SJSA1 (cell line): ENCODE measurements around the gene GPRC5C. TPM values are rescaled to one million over a fixed set of nuclear protein-coding genes. Genes with fewer than 3 reads are reported as not detected.

Experiments
- DNase-seq, 2 experiments: peaks; one replicate each; pipeline ENCODE4 v3.0.0-alpha.2; 2015 to 2020; ENCODE audit warnings: low spot score in 2 of 2, low read depth in 1 of 2
- H3K27ac ChIP-seq: fragments of 250-450 bp; sonication (Bioruptor Pico); 2 replicates; pipeline ENCODE4 v1.5.1; 2020; ENCODE audit warnings: mild to moderate bottlenecking, moderate library complexity
- H3K27me3 ChIP-seq: fragments of 250-450 bp; sonication (Bioruptor Pico); replicated peaks from 2 replicates; pipeline ENCODE4 v1.5.1; 2020; ENCODE audit warnings: mild to moderate bottlenecking, moderate library complexity
- H3K36me3 ChIP-seq: fragments of 250-450 bp; sonication (Bioruptor Pico); 2 replicates; pipeline ENCODE4 v1.5.1; 2020; ENCODE audit warnings: mild to moderate bottlenecking
- H3K4me1 ChIP-seq: fragments of 250-450 bp; sonication (Bioruptor Pico); replicated peaks from 2 replicates; pipeline ENCODE4 v1.6.1; 2021; ENCODE audit warnings: mild to moderate bottlenecking
- H3K4me3 ChIP-seq: fragments of 250-450 bp; sonication (Bioruptor Pico); 2 replicates; pipeline ENCODE4 v1.5.1; 2020; ENCODE audit warnings: mild to moderate bottlenecking
- H3K9me3 ChIP-seq: fragments of 250-450 bp; sonication (Bioruptor Pico); replicated peaks from 2 replicates; pipeline ENCODE4 v1.5.1; 2020; ENCODE audit warnings: mild to moderate bottlenecking
- total RNA-seq: library from RNA; depleted of rRNA; stranded (reverse); fragments of >200 nt; shearing (Covaris generic); gene quantifications from 2 replicates; pipeline ENCODE4 v1.2.3, GENCODE V29; 2014

GPRC5C gene
- total RNA-seq, 1 experiment from 2014 or later: 48.4 TPM

DNA sequence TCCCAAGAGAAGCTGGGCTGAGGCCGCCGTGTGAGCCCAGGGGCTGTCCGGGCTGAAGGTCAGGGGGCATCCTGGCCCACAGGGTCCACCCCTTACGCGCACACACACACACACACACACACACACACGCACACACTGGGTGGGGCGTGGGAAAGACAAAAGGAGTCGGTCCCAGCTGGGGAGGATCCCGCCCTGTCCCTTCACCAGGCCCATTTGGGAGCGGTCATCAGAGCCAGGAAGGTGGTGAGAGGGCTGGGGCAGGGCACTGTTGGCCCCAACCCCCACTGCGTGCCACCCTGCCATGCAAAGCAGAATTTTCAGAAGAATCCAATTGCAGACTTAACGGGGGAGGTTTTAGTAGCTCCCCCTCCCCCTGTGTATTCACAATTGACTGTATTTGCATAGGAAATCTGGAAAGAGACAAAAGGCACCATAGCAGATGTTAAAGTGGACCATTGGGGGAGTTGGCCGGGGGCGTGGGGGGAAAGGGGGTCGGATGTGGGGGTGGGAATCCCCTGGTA lies 23.2 kb downstream of the GPRC5C start:
- H3K36me3 ChIP-seq: no peaks in the 10 kb centered on the region
- H3K27ac ChIP-seq: no peak overlapping the region
- H3K4me3 ChIP-seq: no peak overlapping the region
- H3K4me1 ChIP-seq: peaks cover 35% of the 10 kb centered on the region
- no peaks in the 10 kb centered on the region for H3K9me3 ChIP-seq
- no peaks in the 10 kb centered on the region; the same call in 1 of the 2 replicates for H3K27me3 ChIP-seq
- DNase-seq: no peak

DNA sequence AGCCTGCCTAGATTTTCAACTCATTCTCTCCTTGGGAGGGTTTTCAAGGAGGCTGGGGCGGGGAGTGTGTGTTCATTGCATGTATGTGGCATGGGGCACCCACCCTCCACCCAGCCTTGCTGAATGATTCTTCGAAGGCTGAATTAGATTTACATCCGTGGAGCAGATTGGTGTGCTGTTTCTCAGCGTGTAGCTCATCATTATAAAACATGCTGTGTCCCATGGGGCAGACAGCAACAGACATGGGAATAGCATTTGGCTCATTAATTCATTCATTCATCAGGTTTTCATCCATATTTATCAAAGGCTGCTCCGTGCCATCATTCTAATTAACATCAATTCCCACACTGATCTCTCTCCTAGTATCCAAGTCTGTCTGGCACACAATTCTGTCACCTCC lies 23.9 kb downstream of the GPRC5C start:
- Histone ChIP-seq H3K4me1 (peaks cover 39% of the 10 kb centered on the region), H3K4me3 (no peak overlapping the region), H3K9me3 (no peaks in the 10 kb centered on the region), H3K36me3 (no peaks in the 10 kb centered on the region), H3K27ac (no peak overlapping the region), H3K27me3 (no peaks in the 10 kb centered on the region; the same call in 1 of the 2 replicates)
- DNase-seq: no peak

DNA sequence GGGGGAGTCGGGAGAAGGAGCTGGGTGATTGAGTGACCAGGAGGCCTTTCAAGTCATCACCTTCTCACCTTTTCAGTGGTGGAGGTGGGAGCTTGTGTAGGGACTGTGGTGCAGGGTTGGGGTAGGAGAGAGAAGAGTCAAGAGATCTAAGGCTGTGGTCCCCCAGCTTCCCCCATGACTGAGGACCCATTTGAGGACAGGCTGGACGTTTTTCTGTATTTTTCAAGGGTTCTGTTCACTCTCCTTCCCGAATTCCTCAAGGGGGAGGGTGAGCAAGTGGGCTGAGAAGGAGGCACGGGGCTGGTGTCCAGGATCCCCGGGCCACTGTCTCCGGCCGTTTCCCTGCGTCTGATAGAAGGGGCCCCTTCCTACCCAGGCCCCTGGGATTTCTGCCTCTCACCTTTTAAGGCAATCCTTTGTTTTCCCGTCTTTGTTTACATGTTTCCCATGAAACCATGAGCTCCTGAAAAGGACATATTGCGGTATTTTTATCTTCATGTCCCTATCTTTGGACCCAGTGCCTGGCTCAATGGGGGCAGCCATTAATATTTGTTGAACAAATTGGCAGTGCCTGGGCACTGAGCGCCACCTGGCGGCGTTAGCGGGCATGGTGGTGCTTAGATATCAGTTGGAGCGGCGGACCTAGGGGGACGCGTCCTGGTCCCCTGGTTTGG lies 25.4 kb downstream of the GPRC5C start:
- H3K27ac ChIP-seq: no peak overlapping the region
- no peak overlapping the region for H3K4me3 ChIP-seq
- H3K36me3 ChIP-seq: no peaks in the 10 kb centered on the region
- H3K27me3 ChIP-seq: no peaks in the 10 kb centered on the region; the same call in 1 of the 2 replicates
- no peaks in the 10 kb centered on the region for H3K9me3 ChIP-seq
- H3K4me1 ChIP-seq: peaks cover 39% of the 10 kb centered on the region
- peak; percentile 47 to 76 for DNase-seq

DNA sequence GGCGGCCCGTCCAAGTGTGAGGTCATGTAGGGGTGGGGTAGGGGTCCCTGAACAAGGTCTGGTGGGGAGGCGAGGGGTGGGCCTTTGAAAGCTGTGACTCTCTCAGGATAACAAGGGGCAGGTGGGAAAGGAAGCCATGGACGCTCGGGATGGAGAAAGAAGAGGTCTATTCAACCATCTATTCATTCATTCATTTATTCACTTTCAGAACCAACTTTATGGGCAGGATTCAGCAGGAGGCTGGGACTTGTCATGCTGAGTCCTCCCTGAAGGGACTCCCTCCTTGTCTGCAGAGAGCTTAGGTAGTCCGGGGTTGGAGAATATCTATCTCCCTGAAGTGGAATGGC lies 25.9 kb downstream of the GPRC5C start:
- peaks cover 39% of the 10 kb centered on the region for H3K4me1 ChIP-seq
- H3K27me3 ChIP-seq: no peaks in the 10 kb centered on the region; the same call in 1 of the 2 replicates
- no peak overlapping the region for H3K4me3 ChIP-seq
- H3K27ac ChIP-seq: no peak overlapping the region
- no peaks in the 10 kb centered on the region for H3K9me3 ChIP-seq
- no peaks in the 10 kb centered on the region for H3K36me3 ChIP-seq
- no peak for DNase-seq

DNA sequence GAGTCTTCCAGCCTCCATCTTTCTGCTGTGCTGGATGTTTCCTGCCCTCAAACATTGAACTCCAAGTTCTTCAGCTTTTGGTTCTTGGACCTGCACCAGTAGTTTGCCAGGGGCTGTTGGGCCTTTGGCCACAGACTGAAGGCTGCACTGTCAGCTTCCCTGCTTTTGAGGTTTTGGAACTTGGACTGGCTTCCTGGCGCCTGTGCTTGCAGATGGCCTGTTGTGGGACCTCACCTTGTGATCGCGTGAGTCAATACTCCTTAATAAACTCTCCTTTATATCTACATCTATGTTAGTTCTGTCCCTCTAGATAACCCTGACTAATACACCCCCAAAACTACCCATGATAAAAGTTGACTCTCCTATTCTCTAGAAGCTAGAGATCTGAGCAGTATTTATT lies 26.9 kb downstream of the GPRC5C start:
- DNase-seq: no peak
- no peak overlapping the region for H3K27ac ChIP-seq
- H3K9me3 ChIP-seq: no peaks in the 10 kb centered on the region
- no peaks in the 10 kb centered on the region; the same call in 1 of the 2 replicates for H3K27me3 ChIP-seq
- peaks cover 36% of the 10 kb centered on the region for H3K4me1 ChIP-seq
- no peak overlapping the region for H3K4me3 ChIP-seq
- no peaks in the 10 kb centered on the region for H3K36me3 ChIP-seq

DNA sequence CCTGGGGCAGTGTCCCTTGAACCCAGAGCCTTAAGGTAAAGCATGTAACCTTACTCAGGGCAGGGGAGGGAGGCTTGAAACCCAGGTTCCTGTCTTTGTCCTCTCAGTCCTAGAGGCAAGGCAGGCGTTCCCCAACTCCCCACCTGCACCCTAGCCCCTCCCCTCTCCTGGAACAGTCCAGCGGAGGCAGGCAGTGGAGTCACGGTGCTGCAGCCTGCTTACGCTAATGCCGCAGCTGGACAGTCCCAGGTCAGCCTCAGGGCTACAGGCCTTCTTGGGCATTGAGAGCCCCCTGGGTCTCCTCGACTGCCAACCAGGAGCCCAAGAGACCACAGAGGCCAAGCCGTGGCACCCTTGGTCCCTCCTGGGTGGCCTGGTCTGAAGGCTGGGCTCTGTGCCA lies 27.7 kb downstream of the GPRC5C start:
- DNase-seq: peak in 1 of 2 experiments; percentile 43
- Histone ChIP-seq H3K27ac (no peak overlapping the region), H3K27me3 (peaks cover under 1% of the 10 kb centered on the region; the same call in 1 of the 2 replicates), H3K4me3 (no peak overlapping the region), H3K9me3 (no peaks in the 10 kb centered on the region), H3K4me1 (peaks cover 30% of the 10 kb centered on the region), H3K36me3 (no peaks in the 10 kb centered on the region)

DNA sequence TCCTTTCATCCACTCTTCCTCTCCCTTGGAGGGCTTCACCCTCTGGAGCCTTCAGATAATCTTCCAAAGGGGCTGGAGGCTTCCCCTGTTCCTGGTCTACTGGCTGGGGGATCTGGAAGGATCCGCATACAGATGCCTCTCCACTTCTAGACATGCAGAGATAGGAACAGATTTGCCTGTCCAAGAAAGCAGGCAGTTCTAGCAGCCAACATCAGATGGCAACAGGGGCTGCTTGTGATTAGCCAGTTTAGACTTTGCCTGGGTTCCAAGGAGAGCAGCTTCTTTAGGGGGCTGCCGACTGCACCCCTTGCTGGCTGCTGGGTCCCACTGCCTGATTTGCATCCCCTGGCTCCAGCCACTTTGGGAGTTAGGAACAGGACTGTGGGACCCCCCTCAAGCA lies 28.4 kb downstream of the GPRC5C start:
- H3K4me3 ChIP-seq: no peak overlapping the region
- peaks cover 5% of the 10 kb centered on the region; the same call in 1 of the 2 replicates for H3K27me3 ChIP-seq
- no peak for DNase-seq
- no peak overlapping the region for H3K27ac ChIP-seq
- no peaks in the 10 kb centered on the region for H3K36me3 ChIP-seq
- H3K4me1 ChIP-seq: peaks cover 27% of the 10 kb centered on the region
- H3K9me3 ChIP-seq: no peaks in the 10 kb centered on the region

DNA sequence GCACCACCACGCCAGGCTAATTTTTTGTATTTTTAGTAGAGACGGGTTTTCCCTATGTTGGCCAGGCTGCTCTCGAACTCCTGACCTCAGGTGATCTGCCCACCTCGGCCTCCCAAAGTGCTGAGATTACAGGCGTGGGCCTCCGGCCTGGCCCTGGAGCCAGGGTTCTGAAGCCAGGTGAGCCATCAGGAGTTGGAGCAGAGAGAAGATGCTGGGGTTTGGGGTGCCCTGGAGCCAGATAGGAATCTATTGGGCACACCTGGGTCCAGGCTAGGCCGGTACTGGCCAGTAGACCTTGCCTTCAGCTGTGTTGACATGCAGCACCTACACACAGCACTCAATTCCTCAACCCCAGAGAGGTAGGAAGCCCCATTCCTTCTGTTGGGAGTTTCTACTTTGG lies 29.1 kb downstream of the GPRC5C start:
- H3K27me3 ChIP-seq: peaks cover 5% of the 10 kb centered on the region; the same call in 1 of the 2 replicates
- no peaks in the 10 kb centered on the region for H3K36me3 ChIP-seq
- DNase-seq: no peak
- H3K9me3 ChIP-seq: no peaks in the 10 kb centered on the region
- no peak overlapping the region for H3K4me3 ChIP-seq
- peaks cover 27% of the 10 kb centered on the region for H3K4me1 ChIP-seq
- no peak overlapping the region for H3K27ac ChIP-seq

DNA sequence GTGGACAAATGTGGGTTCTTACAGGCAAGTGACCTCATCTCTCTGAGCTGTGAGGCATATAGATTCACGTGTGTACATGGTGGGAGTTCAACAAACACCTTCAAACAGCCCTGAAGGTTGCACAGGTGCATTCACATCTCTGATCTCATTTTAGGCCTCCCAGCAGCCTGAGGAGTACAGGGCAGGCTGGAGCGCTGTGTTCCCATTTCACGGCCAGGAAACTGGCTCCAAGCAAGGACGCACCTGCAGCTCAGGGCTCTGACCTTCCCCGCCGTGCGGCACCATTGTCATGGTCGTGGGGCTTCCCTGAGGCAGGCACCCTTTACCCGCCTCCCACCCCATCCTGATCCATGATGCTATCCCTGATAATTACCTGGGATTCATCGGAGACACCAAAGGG lies 29.7 kb downstream of the GPRC5C start:
- Histone ChIP-seq H3K4me3 (no peak overlapping the region), H3K27ac (no peak overlapping the region), H3K4me1 (peaks cover 27% of the 10 kb centered on the region), H3K36me3 (no peaks in the 10 kb centered on the region), H3K9me3 (no peaks in the 10 kb centered on the region), H3K27me3 (peaks cover 5% of the 10 kb centered on the region; the same call in 1 of the 2 replicates)
- DNase-seq: no peak

DNA sequence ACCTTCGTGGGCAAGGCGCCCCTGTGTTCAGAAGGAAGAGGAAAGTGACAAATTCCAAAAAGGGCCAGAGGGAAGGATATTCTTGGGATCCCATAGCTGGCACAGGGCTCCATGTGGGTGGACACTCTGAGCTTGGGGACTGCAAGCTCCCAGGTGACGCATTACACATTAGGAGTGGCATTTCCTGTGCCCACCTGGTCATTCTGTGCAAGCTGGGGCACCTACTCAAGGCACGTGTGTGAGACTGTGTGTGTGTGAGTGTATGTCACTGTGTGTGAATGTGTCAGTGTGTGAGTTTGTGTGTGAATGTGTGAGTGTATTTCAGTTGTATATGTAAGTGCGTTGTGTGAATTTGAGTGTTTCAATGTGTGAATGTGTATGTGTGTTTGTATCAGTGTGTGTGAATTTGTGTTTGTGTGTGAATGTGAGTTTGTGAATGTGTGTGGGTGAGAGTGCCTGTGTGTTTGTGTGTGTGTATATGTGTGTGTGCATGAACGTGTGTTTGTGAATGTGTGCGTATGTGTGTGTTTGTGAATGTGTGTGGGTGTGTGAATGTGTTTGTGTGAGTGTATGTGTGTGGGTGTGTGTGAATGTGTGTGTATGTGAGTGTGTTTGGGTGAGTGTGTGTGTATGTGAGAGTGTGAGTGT lies 33.0 kb downstream of the GPRC5C start:
- Histone ChIP-seq H3K9me3 (no peaks in the 10 kb centered on the region), H3K36me3 (no peaks in the 10 kb centered on the region), H3K4me3 (no peak overlapping the region), H3K27ac (no peak overlapping the region), H3K4me1 (peaks cover 9% of the 10 kb centered on the region), H3K27me3 (0 out of 2 replicates have a peak, but pooled peaks cover 5% of the 10 kb centered on the region)
- no peak for DNase-seq

DNA sequence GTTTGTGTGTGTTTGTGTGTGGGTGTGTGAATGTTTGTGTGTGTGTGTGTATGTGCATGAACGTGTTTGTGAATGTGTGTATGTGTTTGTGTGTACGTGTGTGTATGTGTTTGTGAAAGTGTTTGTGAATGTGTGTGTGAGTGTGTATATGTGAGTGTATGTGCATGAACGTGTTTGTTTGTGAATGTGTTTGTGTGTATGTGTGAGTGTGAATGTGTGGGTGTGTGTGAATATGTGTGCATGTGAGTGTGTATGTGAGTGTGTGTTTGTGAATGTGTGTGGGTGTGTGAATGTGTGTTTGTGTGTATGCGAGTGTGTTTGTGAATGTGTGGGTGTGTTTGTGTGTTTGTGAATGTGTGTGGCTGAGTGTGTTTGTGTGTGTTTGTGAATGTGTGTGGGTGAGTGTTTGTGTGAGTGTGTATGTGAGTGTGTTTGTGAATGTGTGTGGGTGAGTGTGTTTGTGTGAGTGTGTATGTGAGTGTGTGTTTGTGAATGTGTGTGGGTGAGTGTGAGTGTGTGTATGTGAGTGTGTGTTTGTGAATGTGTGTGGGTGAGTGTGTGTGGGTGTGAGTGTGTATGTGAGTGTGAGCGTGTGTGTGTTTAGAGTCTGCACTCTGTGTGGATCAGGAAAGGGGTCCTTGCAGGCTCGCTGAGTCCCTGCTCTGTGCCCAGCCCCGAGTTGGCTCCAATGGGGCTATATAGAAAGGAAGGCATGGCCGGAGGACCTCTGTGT lies 33.7 kb downstream of the GPRC5C start:
- DNase-seq: no peak
- Histone ChIP-seq H3K4me1 (0 out of 2 replicates have a peak, but pooled peaks cover 3% of the 10 kb centered on the region), H3K27me3 (0 out of 2 replicates have a peak, but pooled peaks cover 5% of the 10 kb centered on the region), H3K36me3 (no peaks in the 10 kb centered on the region), H3K9me3 (no peaks in the 10 kb centered on the region), H3K4me3 (no peak overlapping the region), H3K27ac (no peak overlapping the region)

DNA sequence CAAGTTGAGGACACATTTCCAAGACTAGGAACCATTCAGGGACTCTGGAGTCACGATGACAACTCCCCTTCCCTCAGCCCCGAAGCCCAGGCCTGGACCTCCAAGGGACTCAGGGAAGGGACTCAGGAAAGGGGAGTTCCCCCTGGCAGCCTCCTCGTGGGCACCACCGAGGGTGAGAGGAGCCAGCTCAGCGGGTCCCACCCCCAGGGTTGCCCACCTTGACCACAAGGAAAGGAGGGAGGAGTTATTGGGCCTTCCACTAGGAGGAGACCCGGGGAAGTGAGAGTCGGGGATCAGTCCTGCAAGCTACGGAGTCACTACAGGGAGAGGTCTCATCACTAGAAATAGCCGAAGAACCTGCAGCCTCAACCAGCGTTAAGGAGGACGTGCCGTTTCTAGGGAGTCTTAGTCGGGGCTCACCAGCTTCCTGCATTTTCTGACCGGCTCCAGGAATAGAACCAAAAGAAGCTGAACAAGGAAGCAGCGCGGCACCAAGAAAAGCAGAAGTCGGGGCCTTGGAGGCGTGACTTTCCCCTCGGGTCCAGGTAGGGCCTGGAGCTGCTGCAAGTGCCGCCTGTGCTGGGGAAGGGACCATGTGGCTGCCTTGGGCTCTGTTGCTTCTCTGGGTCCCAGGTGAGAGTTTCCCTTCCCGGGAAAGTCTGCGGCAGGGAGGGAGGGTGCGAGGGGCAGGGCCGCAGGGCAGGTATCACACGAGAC lies 34.4 kb downstream of the GPRC5C start, which contains the start of gene CD300A:
CD300A (plus strand) TSS at position 524 of the 717 bp plus-strand sequence; CDS start at position 594, 70 bp downstream.
- Histone ChIP-seq H3K4me3 (no peak within 1 kb of the TSS), H3K27me3 (peaks cover 10% of the 10 kb centered on the region), H3K4me1 (0 out of 2 replicates have a peak, but pooled peaks cover 3% of the 10 kb centered on the region), H3K36me3 (no peaks in the 10 kb centered on the region), H3K9me3 (no peaks in the 10 kb centered on the region; the same call in 1 of the 2 replicates), H3K27ac (no peak within 1 kb of the TSS)
- DNase-seq: no peak

DNA sequence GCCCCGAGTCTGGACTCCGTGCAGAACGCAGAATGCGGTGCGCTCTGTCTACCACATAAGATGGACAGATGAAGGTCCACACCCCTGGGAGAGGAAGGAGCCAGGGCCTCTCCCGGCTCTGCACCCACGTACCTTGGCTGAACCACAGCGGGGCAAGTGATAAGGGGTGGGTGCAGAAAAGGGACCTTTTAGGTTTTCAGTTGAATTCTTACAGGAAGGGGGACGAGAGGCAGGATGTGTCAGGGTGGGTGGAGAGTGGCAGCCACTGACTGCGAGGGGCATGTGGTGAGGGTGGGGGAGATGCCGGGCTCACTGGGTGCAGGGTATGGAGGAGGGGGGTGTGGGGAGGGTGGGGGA lies 34.9 kb downstream of the GPRC5C start:
- H3K4me1 ChIP-seq: 0 out of 2 replicates have a peak, but pooled peaks cover 3% of the 10 kb centered on the region
- no peak for DNase-seq
- H3K27ac ChIP-seq: no peak overlapping the region
- H3K36me3 ChIP-seq: no peaks in the 10 kb centered on the region
- peaks cover 14% of the 10 kb centered on the region for H3K27me3 ChIP-seq
- no peak overlapping the region for H3K4me3 ChIP-seq
- no peaks in the 10 kb centered on the region; the same call in 1 of the 2 replicates for H3K9me3 ChIP-seq
